Right lobe of liver (tissue), 4 donors: ENCODE data around the gene SDHC.

Experiments used
- CTCF ChIP-seq, 4 donors: fragments of 200-600 bp in 3 of 4; fragments of 450-650 bp in 1 of 4; IDR thresholded peaks; one replicate each; pipeline versions ENCODE4 v1.5.1 to v1.8.0; 2016 to 2022; ENCODE audit warnings: antibody characterized with exemption in 4 of 4, mild to moderate bottlenecking in 2 of 4
- POLR2A ChIP-seq: fragments of 450-650 bp; IDR thresholded peaks from one replicate; pipeline ENCODE4 v1.6.1; 2017; ENCODE audit warnings: antibody characterized with exemption, mild to moderate bottlenecking
- donor health status: DM: no; HTN: no; CAD: no.
- donor health status: DM: no; HTN: no; CAD: no.
- donor health status: DM: no; HTN: yes; CAD: no.

DNA sequence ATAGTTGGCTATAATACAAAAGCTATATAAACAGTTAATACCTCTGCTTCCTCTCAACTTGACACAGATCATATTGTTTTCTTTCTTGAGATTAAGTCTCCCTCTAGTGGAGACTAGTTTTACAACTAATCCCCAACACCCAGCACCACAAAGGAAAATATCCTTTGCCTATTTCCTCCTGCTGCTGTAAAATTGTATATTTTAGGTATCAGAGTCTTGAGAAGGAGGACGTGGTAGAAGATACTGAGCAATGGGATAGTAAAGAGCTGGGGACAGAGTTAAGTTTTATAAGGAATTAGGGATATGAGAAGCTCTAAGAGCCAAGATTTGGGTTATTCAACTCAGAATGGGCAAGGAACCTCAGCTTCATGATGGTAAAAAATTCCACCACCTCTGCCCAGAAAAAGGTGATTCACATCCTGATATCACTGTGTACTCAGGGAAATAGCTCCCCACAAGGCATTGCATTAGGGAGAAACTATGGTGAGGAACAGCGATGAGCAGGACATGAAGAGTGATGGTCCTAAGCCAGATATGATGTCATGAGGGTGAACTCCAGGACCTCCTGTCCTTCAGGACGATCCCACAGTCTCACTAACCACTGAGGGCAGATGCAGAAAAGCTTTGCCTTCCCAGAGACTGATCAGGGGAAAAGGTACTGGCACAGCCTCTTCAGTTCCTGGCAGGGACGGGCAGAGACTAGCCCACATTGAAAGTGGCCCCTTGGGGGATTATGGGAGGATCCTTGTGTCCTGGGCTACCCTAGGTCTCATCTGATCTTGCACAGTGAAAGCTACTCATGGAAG lies 68.2 kb downstream of the SDHC start:
- no peak for TF ChIP-seq POLR2A
- peak; percentile 69 to 78 (median 72) for TF ChIP-seq CTCF (IDR thresholded peaks at IDR 0.05)
